LNCAP (cell line): ENCODE results near the gene PTPRCAP.

Experiments used
- TF ChIP-seq, protein P1 (sequence below): fragments of 450-650 bp; IDR thresholded peaks from 2 replicates; pipeline ENCODE4 v1.5.1; 2017; ENCODE audit warnings: mild to moderate bottlenecking

Gene PTPRCAP, protein sequence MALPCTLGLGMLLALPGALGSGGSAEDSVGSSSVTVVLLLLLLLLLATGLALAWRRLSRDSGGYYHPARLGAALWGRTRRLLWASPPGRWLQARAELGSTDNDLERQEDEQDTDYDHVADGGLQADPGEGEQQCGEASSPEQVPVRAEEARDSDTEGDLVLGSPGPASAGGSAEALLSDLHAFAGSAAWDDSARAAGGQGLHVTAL

GRCh38 chr11:67437082-67437808, at the start of gene PTPRCAP:
TSS of gene PTPRCAP (minus strand) at chr11:67437682. CDS start at chr11:67437619, 63 bp downstream.
- TF ChIP-seq, protein P1, sequence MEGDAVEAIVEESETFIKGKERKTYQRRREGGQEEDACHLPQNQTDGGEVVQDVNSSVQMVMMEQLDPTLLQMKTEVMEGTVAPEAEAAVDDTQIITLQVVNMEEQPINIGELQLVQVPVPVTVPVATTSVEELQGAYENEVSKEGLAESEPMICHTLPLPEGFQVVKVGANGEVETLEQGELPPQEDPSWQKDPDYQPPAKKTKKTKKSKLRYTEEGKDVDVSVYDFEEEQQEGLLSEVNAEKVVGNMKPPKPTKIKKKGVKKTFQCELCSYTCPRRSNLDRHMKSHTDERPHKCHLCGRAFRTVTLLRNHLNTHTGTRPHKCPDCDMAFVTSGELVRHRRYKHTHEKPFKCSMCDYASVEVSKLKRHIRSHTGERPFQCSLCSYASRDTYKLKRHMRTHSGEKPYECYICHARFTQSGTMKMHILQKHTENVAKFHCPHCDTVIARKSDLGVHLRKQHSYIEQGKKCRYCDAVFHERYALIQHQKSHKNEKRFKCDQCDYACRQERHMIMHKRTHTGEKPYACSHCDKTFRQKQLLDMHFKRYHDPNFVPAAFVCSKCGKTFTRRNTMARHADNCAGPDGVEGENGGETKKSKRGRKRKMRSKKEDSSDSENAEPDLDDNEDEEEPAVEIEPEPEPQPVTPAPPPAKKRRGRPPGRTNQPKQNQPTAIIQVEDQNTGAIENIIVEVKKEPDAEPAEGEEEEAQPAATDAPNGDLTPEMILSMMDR: no peak

DNA sequence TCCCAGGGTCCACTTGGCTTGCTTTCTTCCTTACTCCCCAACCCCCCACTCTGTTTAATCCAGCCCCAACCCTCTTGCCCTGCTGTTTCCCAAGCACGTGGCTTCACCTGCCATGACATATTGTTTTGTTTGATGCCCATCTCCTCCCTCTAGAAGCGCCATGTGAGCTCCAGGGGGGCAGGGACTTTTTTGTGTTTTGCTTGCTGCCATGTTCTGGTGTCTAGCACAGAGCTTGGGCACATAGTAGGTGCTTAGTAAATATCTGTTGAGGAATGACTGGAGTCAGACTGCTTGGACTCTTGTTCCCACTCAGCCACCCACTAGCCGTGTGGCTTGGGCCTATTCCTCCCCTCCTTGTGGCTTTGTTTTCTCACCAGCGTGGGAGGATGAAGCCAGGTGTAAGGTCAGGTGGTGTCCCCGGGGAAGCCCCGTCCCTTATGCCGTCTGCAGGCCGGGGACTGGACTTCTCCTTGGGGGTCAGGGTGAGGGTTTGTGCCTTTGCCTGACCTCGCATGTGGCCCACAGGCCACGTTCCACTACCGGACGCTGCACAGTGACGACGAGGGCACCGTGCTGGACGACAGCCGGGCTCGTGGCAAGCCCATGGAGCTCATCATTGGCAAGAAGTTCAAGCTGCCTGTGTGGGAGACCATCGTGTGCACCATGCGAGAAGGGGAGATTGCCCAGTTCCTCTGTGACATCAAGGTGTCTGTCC, 49.2 kb upstream of the PTPRCAP start:
- TF ChIP-seq, protein P1: no peak

DNA sequence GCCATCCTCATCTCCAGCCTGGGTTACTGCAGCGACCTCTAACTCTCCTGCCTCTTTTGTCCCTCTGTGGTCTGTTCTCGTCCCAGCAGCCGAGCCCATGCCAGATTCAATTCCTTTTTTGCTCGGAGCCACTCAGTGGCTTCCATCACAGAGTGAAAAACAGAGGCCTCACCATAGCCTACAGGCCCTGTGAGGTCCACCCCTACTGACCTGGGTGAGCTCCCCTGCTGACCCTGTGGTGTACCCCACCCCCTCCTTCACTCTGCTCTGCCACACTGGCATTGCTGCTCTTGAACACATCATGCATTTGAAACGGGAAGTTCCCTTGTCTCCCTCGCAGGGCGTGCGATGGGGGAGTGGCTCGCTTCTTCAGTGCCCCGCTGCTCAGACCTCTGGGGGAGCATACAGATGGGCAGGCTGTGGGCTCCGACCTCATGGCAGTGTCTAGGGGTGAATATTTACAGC, 47.4 kb upstream of the PTPRCAP start:
- TF ChIP-seq, protein P1: no peak

DNA sequence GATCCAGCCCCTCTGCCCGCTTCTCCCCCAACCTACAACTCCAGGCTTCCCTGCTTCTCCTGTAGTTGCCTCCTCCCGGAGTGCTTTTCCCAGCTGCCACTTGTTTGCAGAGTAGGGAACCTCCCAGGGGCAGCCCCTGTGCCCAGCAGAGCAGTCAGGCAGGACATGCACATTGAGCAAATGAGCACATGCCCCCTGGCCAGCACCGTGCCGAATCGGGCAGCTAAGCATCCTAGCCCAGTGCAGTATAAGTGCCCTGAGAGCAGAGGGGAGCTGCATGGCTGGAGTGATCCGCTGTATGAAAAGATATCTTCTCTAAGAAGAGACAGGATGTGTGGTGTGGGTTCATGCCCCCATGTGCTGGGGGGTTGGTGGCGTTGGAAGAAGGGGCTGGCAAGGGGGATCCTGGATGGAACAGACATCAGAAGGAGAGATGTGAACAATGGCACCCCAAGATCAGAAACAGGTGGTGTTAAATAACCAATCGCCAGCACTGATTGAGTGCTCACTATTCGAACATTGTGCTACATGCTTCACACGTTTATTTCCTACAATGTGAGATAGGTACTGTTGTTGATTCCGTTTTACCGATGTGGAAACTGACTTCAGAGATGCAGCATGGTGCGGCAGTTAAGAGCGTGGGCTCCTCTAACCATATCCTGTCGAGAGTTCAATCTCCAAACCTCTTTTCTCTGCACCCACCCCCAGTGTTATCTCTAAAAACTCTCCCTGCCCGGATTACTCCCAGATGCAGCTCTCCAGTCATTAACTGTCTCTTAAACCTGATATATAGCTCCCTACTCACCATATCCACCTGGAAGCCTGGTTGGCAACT, 46.6 kb upstream of the PTPRCAP start:
- TF ChIP-seq, protein P1: no peak

DNA sequence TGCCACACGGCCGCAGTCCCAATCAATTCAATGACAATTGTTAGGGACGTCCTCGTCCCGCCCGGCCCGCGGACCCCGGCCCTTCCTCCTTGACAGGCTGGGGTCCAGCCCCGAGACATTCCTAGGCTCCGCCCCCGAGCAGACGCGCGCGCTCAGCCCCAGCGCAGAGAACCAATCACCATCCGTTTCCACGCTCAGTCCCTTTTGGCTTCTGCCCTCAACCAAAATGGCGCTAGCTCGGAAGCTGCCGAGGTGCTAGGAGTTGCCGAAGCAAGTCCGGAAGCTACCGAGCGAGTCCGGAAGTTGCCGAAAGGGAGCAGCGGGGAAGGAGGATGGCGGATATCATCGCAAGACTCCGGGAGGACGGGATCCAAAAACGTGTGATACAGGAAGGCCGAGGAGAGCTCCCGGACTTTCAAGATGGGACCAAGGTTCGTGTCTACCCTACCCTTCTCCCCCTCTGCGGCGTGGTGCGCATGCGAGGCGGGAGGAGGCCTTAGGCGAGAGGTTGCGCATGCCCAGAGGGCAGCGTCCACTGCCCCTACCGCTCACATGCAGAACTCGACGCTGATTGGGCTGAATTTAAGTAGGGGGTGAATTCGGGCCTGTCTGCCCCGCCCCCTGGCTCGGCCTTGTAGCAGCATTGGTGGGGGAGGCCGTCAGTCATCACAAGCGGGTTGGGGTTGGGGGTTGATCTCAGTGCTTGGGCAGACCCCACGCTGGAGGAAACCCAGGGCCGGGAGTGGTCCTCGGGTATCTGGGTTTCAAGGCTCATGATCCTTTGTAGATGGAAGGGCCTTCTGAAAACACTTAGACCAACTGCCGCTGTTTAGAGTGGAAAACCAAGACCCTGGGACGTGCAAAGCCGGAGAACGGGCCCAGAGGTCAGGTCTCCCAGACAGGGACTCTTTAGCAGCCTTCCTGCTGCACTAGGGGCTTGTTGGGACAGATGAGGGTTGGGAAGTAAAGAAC, 45.6 kb upstream of the PTPRCAP start, which contains the start of gene AIP:
AIP (plus strand) TSS at position 200 of the 972 bp plus-strand sequence; CDS start at position 333, 133 bp downstream.
- TF ChIP-seq, protein P1: no peak

- TF ChIP-seq, protein P1: no peak
Measured at GRCh38 chr11:67482275-67482826, 44.9 kb upstream of the PTPRCAP start.
